ENCODE results near the gene ABLIM1.

The ABLIM1 gene

DNA sequence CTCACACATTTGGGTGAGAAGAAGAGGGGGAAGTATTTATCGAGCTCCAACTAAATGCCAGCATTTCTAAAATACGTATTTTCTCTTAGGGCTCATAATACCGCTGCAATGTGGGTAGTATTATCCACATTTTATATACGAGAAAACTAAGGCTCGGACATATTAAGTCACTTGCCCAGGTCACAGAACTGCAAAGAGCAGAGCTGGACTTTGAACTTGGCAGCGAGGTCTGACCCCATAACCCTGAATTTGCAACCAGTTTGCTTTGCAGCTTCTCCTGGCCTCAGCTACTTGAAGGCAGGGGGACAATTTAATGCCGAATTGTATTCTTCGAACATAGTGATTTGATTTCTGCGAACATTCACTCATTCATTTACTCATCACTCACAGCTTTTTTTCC is 7.2 kb downstream of the ABLIM1 start:
- DNase-seq (ENCODE audit: low spot score): no peak
- in situ Hi-C loops (cut with MboI; ENCODE audit: low pct_unique_long_range_greater_than_20kb, low sequenced_read_pairs, unreplicated experiment): no loop called here
- TF ChIP-seq, protein P1, sequence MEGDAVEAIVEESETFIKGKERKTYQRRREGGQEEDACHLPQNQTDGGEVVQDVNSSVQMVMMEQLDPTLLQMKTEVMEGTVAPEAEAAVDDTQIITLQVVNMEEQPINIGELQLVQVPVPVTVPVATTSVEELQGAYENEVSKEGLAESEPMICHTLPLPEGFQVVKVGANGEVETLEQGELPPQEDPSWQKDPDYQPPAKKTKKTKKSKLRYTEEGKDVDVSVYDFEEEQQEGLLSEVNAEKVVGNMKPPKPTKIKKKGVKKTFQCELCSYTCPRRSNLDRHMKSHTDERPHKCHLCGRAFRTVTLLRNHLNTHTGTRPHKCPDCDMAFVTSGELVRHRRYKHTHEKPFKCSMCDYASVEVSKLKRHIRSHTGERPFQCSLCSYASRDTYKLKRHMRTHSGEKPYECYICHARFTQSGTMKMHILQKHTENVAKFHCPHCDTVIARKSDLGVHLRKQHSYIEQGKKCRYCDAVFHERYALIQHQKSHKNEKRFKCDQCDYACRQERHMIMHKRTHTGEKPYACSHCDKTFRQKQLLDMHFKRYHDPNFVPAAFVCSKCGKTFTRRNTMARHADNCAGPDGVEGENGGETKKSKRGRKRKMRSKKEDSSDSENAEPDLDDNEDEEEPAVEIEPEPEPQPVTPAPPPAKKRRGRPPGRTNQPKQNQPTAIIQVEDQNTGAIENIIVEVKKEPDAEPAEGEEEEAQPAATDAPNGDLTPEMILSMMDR (IDR thresholded peaks at IDR 0.05; ENCODE audit: extremely low read depth, insufficient read depth, missing control alignments): no peak

DNA sequence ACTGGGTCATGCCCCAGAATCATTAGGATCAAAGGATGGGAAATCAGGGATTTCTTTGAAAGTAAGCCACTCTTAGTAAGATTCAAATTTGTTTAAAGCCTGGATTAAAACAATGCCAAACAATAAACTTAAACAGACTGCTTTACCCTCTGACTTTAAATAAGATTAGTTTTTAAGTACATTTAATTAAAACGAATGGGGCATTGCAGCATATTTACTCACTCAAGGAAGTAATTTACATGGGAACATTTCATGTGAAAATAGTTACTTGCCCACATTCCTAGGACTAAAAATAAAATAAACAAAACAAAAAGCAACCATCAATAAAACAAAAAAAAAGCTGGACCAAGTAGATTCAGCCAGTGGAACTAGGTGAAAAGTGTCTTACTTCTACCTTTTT is 7.8 kb downstream of the ABLIM1 start:
- in situ Hi-C loops (cut with MboI; ENCODE audit: low pct_unique_long_range_greater_than_20kb, low sequenced_read_pairs, unreplicated experiment): no loop called here
- DNase-seq (ENCODE audit: low spot score): no peak
- TF ChIP-seq, protein P1 (IDR thresholded peaks at IDR 0.05; ENCODE audit: extremely low read depth, insufficient read depth, missing control alignments): no peak

- in situ Hi-C loops (cut with MboI; ENCODE audit: low pct_unique_long_range_greater_than_20kb, low sequenced_read_pairs, unreplicated experiment): no loop called here
- TF ChIP-seq, protein P1 (IDR thresholded peaks at IDR 0.05; ENCODE audit: extremely low read depth, insufficient read depth, missing control alignments): no peak
- DNase-seq (ENCODE audit: low spot score): no peak
Observed at GRCh38 chr10:114649217-114649903, 8.7 kb downstream of the ABLIM1 start.

DNA sequence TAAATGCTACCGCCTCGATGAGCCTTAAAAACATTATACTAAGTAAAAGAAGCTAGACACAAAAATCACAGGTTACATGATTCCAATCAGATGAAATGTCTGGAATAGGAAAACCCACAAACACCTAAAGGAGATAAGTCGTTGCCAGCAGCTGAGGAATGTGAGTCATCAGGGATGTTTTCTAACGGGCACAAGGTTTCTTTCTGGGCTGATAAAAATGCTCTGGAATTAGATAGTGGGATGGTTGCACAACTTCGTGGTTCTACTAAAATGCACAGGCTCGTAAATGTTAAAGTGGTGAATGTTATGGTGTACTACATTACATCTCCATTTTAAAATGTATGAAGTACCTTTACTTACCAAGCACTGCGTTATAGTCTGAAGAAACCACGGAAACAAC is 9.7 kb downstream of the ABLIM1 start:
- no peak for DNase-seq (ENCODE audit: low spot score)
- TF ChIP-seq, protein P1 (IDR thresholded peaks at IDR 0.05; ENCODE audit: extremely low read depth, insufficient read depth, missing control alignments): no peak
- in situ Hi-C loops (cut with MboI; ENCODE audit: low pct_unique_long_range_greater_than_20kb, low sequenced_read_pairs, unreplicated experiment): no loop called here

GRCh38 chr10:114647545-114648138 is 10.4 kb downstream of the ABLIM1 start:
- in situ Hi-C loops (cut with MboI; ENCODE audit: low pct_unique_long_range_greater_than_20kb, low sequenced_read_pairs, unreplicated experiment): no loop called here
- TF ChIP-seq, protein P1 (IDR thresholded peaks at IDR 0.05; ENCODE audit: extremely low read depth, insufficient read depth, missing control alignments): no peak
- DNase-seq (ENCODE audit: low spot score): no peak

DNA sequence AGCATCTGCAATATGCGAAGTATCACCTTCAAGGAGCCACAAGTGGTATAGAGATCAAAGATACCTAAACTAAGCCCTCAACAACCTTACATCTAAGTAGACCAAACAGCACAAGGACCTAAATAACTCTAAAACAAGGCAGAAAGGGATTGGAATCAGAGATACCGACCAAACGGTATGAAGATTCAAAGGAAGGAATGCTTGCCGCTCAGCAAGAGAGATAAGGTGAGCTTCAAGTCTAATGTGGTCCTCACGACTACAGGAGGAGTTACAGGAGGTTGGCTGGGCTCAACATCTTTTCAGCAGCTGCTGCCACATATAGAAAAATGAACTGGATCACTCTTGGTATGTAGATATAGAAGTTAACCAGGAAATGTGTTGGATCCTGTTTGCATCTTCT is 11.6 kb downstream of the ABLIM1 start:
- in situ Hi-C loops (cut with MboI; ENCODE audit: low pct_unique_long_range_greater_than_20kb, low sequenced_read_pairs, unreplicated experiment): no loop called here
- TF ChIP-seq, protein P1 (IDR thresholded peaks at IDR 0.05; ENCODE audit: extremely low read depth, insufficient read depth, missing control alignments): no peak
- no peak for DNase-seq (ENCODE audit: low spot score)

All from GM13977 (cell line).